Cardiac ventricle fibroblast (primary cell): ENCODE data around the gene FAAP100. TPM values are rescaled to one million over a fixed set of nuclear protein-coding genes. Genes with fewer than 3 reads are reported as not detected.

Source experiments
- total RNA-seq: library from RNA; depleted of rRNA; stranded (reverse); fragments of >200 nt; gene quantifications from 2 replicates; pipeline ENCODE4 v1.2.3, GENCODE V29; 2015

Gene FAAP100, protein sequence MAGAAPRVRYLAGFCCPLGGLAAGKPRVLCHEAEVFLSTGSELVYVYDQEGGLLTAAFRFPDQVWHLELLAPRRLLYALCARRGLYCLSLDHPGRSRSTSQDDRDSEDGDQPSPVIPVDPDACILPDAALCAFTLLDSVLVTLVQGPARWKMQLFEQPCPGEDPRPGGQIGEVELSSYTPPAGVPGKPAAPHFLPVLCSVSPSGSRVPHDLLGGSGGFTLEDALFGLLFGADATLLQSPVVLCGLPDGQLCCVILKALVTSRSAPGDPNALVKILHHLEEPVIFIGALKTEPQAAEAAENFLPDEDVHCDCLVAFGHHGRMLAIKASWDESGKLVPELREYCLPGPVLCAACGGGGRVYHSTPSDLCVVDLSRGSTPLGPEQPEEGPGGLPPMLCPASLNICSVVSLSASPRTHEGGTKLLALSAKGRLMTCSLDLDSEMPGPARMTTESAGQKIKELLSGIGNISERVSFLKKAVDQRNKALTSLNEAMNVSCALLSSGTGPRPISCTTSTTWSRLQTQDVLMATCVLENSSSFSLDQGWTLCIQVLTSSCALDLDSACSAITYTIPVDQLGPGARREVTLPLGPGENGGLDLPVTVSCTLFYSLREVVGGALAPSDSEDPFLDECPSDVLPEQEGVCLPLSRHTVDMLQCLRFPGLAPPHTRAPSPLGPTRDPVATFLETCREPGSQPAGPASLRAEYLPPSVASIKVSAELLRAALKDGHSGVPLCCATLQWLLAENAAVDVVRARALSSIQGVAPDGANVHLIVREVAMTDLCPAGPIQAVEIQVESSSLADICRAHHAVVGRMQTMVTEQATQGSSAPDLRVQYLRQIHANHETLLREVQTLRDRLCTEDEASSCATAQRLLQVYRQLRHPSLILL
- 27.2 and 29.4 TPM in 2 replicates for total RNA-seq

DNA sequence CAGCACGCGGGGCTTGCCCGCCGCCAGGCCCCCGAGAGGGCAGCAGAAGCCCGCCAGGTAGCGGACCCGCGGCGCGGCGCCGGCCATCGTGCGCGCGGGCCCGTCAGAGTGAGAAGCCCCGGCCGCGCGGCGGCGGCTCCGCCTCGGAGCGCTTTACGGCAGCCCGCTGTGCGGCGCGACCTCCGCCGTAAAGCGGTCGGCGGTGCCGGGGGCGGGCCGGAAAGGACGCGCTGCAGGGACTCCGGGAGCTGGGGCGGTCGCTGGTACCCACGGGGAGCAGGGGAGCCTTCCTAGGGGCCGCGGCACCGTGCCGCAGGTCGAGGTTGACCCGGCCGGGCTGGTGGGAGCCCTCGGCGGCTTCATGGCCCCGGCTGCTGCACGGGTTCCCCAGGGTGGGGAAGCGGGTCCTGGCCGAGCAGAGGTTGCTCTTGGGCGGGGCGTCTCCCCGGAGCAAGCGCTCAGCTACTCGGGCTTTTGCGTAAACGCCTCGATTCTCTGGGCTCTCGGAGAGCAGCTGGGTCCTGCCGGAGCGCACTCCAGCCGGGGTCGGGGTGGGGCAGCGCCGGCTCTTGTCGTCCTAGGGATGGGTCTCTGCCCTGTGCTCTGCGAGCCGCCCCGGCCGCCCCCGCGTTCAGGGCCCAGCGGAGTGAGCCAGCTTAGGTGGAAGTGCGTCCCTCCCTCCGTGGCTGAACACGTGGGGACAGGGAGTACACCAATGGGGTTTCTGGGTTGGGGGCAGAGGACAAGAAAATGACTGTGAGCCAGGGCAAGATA, at the start of gene FAAP100:
Gene FAAP100 (minus strand): TSS at position 110 of the 774 bp plus-strand sequence. CDS start 23 bp downstream, at position 87.

DNA sequence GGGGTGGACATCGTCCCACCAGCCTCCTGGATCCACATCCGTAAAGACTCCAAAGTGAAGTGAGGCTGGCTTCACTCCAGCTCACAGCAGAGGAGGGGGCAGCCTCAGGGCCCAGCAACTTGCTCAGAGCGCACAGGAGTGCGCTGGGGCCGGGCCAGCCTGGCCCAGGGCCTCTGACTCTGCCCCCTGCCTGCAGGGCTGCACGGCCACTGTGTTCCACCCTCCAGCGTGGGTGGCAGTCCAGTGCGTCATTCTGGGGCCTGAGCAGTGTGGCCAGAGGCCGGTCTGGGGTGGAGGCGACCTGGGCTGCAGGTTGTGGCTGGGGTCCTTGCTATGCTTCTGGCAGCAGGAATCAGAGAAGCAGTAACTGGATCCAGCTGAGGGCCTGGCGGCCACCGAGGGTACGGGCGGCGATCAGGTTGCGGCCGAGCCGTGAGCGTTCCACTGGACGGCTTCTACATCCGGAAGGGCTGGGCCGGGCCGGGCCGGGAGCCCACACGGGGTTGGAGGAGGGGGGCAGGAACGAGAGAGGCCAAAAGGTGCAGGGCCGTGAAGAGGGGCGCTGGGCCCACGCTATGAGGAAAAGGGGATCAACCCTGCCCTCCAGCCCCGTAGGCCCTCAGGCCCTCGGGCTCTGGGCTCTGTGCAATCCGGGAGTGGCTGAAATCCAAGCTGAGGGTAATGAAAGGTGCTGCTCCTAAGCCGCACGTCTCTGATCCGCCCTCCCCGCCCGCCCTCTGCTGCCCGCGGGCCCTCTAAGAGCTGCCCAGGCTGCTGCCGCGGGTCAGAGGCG, 24.4 kb downstream of the FAAP100 start, which contains the start of gene FSCN2:
Gene FSCN2 (plus strand): TSS at position 787 of the 793 bp plus-strand sequence. CDS start 155 bp downstream, outside the sequence.

DNA sequence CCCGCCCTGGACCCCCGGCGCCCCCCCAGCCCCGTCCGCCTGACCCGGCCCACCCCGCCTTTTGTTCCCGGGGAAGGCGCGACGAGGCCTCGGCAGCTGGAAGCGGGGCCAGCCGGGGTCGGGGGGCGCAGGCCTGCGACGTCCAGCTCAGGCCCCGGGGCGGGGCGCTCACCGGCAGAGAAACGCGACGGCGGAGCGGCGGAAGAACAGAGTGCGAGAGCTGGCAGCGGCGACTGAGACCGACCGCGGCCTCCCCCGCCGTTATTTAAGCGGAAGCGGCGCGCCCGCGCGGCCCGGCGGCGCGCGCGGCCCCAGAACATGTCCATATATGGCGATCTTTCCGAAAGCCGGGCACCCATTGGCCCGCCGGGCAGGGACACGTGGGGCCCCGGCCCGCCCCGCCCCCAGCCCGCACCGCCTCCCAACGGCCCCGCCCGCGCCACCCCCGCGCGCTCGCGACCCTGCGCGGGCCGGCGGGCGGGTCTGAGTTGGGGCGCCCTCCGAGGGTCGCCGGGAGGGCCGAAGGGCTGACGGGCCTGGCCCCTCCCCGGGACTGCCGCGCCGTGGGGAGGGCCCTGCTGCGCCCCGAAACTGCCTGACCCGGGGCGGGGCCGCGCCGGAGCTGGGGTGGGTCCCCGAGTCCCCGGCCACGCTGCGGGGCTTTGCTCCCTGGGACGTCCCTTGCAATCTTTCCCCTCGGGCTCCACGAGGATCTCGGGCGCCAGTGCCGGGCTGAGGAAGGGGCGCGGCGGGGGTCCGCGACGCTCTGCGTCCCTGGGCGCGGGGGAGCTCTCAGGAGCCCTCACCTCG, 39.4 kb downstream of the FAAP100 start, which contains the start of gene ACTG1:
Gene ACTG1 (minus strand): TSS at position 238 of the 810 bp plus-strand sequence. CDS start 445 bp downstream, outside the sequence.

Other genes starting within 250 kb of the FAAP100 start
- gene BAHCC1, start 156.9 kb downstream of the FAAP100 start, total RNA-seq, result 26.9 and 29.2 TPM in 2 replicates
- 4,782 and 5,091 TPM in 2 replicates for gene ACTG1, start 39.6 kb downstream of the FAAP100 start, total RNA-seq
- gene FSCN2, start 24.0 kb downstream of the FAAP100 start, total RNA-seq, result 0.25 and 1.1 TPM in 2 replicates
- 33.5 and 42.5 TPM in 2 replicates for gene NPLOC4, start 84.8 kb upstream of the FAAP100 start, total RNA-seq
- gene TSPAN10, start 84.8 kb upstream of the FAAP100 start, total RNA-seq, result 0.75 and 1.1 TPM in 2 replicates
- gene PDE6G, start 104.2 kb upstream of the FAAP100 start, total RNA-seq, result 0.98 TPM in 1 of 2 replicates, not detected in the other
- gene OXLD1, start 114.3 kb upstream of the FAAP100 start, total RNA-seq, result 33.4 and 34.4 TPM in 2 replicates
- 6.7 and 7.5 TPM in 2 replicates for gene CCDC137, start 114.4 kb upstream of the FAAP100 start, total RNA-seq
- 23.2 and 26.5 TPM in 2 replicates for gene ARL16, start 131.4 kb upstream of the FAAP100 start, total RNA-seq
- 62.0 and 64.1 TPM in 2 replicates for gene HGS, start 131.7 kb upstream of the FAAP100 start, total RNA-seq
- 52.2 and 52.5 TPM in 2 replicates for gene MRPL12, start 151.0 kb upstream of the FAAP100 start, total RNA-seq
- 4.2 and 5.9 TPM in 2 replicates for gene SLC25A10, start 159.9 kb upstream of the FAAP100 start, total RNA-seq